GM21717 (cell line): ENCODE results near the gene UPK1A.
"Not testable (repeated sequence)": the region's sequence is repeated elsewhere in the genome, so short reads cannot be mapped to it uniquely, and the experiment has no call there.

Experiments used
- ATAC-seq: cut with Tn5 transposase; IDR thresholded peaks from one replicate; pipeline ENCODE4 v1.9.1; 2021; ENCODE audit warnings: mild to moderate bottlenecking, moderate library complexity; ENCODE audit not compliant: unreplicated experiment

UPK1A gene

DNA sequence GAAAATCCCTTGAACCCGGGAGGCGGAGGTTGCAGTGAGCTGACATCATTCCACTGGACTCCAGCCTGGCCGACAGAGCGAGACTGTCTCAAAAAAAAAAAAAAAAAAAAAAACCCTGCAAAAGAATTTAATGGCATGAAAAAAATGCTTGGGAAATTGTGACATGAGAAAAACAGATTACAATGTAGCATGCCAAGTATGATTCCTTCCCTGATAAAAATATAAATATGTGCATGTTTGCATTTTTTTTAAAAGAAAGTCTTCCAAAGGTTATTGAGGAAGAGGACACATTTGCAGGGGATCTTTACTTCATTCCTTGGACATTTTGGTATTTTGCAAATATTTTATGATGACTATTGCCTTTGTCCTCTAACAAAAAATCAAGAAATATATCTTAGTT is 23.5 kb downstream of the UPK1A start:
- ATAC-seq: no peak

DNA sequence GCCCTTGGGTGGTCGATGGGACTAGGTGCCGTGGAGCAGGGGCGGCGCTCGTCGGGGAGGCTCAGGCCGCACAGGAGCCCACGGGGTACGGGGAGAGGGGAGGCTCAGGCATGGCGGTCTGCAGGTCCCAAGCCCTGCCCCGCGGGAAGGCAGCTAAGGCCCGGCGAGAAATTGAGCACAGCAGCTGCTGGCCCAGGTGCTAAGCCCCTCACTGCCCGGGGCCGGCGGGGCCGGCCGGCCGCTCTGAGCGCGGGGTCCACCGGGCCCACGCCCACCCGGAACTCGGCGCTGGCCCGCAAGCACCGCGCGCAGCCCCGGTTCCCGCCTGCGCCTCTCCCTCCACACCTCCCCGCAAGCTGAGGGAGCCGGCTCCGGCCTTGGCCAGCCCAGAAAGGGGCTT is 24.8 kb downstream of the UPK1A start:
- ATAC-seq: not testable (repeated sequence)

DNA sequence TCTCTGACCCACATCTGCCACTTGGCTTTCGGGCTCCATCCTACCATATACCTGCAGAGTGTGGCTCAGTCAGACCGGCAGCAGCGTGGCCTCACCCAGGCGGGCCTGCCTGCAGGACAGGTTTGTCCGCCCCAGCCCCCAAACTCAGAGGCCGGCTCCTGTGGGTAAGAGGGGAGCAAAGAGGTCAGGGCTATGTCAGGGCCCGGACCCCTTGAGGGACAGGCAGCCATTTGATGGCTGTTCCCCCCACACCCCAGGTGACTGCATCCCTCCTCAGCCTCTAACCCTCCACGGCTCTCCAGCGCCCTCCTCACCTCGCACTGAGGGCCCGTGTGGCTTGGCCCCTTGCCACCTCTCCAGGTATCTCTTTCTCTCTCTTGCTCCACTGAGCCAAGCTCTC is 25.7 kb downstream of the UPK1A start:
- no peak for ATAC-seq

DNA sequence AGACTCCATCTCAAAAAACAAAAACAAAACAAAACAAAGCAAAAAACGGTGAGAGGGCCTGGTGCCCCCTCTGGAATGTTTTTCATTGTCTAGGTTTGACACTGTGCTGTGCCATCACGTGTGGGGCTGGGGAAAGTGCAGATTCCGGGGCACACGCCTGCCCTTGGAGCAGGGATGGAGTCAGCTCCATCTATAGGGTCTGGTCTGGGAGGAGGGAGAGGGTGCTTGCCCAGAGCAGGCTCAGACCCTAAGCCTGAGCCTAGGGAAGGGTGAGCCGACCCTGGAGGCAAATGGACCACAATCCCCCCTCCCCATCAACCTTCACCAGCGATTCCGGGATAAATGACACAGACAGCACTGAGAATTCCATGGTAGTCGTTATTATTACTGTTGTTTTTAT is 27.1 kb downstream of the UPK1A start:
- no peak for ATAC-seq

DNA sequence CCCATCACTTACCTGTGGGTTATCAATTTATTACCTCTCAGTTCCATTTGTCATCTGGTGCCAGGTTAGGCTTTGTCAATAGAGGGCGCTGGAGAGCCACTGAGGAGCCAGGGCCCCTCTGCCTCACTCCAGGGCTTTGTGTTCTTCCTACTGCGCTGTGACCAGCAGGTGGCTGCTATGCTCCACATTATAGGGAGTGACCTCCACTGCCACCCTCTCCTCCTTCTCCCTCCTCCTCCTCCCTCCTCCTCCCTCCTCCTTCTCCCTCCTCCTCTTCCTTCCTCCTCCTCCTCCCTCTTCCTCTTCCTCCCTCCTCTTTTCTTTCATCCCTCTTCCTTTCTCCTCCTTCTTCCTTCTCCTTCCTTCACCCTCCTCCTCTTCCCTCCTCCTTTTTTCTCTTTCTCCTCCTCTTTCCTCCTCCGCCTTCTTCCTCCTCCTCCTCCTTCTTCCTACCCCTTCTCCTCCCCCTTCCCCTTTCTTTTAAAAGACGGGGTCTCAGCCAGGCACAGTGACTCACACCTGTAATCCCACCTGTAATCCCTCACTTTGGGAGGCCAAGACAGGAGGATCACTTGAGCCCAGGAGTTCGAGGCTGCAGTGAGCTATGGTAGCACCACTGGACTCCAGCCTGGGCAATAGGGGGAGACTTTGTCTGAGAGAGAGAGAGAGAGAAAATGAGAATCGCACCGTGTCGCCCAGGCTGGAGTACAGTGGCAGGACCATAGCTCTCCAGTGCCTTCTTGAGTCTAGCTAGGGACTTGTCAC is 27.7 kb downstream of the UPK1A start:
- peak; percentile 61 for ATAC-seq

DNA sequence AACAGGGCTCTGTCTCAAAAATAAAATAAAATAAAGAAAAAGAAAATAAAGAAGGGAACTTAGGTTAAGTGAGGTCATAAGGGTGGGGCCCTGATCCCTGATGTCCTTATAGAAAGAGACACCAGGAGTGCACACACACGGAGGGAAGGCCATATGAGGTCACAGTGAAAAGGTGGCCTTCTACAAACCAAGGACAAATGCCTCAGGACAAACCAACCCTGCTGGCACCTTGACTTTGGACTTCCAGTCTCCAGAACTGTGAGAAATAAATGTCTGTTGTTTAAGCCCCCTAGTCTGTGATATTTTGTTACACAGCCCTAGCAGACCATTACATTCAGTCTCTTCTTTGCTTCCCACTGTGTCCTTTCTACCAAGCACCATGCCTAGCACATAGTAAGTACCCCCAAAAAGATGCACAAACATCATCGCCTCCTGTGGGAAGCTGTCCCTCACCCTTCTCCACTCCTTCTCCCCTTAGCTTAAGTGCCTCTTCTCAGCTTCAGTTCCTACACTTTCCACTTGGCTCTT is 29.6 kb downstream of the UPK1A start:
- no peak for ATAC-seq

DNA sequence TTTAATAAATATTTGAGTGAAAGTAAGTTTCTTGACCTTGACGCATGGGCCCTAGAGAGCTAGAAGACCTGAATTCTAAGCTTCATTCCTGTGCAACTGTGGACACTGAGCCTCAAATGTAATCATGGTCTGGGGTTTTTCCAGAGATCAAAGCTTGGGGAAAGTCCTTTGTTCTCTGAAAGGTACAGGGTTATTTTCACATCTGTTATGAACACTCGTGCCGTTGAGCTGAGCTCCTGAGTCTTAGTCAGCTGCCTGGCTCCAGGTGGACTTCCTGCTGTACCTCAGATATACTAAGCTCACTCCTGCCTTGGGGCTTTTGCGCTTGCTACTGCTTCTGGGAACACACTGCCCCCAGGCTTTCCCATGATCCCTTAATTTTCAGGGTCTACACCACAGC is 30.5 kb downstream of the UPK1A start:
- ATAC-seq: no peak

DNA sequence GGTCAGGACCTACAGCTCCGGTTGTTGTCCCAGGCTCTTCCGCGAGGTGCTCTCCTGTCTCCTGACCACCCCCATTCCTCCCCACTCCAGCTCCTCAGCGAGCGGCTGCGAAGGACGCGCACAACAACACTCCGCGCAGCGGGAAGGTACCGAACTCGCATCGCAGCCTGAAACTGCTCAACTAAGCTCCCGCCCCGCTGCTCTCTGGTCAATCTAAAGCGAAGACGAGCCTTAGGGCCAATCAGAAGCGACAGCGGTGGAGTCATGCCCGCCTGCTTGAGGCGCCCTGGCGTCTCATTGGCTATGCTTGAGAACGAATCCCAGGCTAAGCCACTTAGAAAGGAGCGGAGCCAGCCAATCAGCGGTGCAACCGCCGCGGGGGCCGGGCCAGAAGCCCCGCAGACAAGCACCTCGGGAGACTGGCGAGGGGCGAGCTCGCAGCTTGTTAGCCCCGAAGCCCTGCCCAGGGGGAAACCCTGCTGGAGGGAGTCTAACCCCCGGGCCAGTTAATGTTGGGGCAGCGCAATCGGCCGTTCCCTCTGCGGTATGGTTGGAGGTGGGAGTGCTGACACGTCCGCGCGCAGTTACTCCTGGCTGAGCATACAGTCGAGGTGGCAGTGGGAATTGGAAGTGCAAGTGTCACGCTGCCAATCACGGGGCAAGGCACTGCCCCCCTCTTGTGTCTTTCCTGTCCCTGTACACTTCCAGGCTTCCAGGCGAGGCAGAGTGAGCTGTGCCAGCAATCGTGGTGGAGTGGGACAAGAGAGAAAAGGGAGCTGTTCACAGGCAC is 36.1 kb downstream of the UPK1A start:
- ATAC-seq: peak; percentile 84

DNA sequence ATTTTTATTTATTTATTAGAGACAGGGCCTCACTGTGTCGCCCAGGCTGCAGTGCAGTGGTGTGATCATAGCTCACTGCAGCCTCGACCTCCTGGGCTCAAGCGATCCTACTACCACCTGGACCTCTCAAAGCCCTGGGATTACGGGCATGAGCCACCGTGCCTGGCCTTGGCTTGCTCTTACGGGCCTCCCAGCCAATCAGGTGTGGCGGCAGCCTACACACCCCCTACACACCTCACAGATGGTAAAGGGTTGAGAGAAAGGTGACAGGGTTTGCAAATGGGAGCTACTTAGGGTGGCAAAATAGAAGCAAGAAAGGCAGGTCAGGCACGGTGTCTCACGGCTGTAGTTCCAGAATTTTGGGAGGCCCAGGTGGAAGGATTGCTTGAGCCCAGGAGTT is 37.0 kb downstream of the UPK1A start:
- no peak for ATAC-seq

DNA sequence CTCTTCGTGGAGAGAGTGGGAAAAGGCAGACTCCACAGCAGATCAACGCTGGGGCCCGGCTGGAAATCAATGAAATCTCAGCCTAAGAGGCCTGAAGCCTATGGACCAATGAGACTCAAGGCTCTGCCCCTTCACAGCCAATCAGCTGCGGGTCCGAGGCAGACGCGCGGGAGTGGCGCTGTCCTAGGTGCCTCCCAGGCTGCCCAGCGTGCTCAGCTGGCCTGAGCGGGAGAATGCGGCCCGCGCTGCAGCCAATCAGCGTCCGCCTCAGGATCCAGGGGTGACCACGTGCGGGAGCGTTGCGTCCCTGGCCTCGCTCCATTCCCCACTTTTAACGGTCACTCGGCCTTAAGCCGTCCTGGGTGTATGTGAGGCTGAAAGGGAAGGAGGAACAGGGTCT is 37.9 kb downstream of the UPK1A start, which contains the start of gene ZBTB32:
TSS of gene ZBTB32 (plus strand) at position 341 of the 400 bp plus-strand sequence. CDS start 10,069 bp downstream, outside the sequence.
- no peak for ATAC-seq

DNA sequence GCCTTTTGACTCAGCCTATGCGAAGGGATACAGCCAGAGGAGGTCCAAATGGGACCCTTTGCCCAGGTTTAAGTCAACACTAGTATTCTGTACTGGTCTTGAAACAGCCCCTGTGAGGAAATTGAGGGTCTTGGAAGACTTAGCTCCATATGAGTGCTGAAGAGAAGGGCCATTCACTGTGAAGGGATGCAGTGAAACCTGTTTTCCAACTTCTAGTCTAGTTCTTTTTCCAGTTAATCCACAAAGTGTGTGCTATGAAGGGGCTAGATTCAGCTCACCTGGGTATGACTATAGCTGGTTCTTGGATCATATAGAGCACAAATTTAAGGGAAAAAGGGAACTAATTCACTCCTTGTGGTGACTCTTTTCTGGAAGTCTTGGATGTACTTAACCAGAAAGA is 42.1 kb downstream of the UPK1A start:
- no peak for ATAC-seq

DNA sequence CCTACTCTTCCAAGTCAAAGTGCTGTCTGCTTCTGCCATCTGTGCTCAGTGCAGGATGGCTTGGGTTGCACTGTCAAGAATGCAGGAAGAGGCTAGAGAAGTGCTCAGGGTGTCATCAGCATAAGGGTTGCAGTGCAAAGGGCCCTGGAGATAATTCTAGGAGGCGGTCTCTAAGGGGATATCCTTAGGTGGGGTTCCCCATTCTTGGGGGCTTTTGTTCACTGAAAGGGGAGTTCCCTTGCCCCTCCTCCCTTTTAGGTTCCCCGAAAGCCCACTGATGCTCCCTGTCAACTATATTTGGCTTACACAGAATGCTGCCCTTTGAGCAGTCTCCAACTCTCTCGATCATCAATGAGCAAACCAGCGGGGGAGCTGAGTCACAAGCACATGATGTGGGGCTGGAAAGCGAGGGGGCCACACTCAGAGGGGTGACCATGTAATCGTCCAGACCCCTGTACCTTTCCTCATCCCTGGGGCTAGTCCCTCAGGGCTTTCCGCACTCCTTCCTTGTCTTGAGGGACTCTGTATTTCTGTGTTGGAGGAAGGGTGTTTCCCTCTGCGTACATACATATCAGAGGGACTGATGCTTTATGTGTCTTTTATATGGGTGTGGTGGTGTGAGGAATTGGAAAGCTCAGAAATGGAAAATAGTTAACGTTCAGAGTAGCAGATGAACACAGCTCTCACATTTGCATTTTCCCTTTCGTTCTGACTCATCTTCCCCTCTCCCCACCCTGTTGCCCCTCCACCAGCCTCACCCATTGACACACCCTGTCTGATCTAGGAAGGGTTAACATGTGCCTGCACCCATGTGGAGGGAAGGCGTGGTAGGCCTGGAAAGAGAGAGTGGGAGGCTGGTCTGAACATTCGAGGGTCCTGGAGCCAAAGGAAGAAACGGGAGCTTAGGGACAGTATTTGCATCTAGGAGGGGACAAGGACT is 44.7 kb downstream of the UPK1A start:
- ATAC-seq: peak; percentile 28

DNA sequence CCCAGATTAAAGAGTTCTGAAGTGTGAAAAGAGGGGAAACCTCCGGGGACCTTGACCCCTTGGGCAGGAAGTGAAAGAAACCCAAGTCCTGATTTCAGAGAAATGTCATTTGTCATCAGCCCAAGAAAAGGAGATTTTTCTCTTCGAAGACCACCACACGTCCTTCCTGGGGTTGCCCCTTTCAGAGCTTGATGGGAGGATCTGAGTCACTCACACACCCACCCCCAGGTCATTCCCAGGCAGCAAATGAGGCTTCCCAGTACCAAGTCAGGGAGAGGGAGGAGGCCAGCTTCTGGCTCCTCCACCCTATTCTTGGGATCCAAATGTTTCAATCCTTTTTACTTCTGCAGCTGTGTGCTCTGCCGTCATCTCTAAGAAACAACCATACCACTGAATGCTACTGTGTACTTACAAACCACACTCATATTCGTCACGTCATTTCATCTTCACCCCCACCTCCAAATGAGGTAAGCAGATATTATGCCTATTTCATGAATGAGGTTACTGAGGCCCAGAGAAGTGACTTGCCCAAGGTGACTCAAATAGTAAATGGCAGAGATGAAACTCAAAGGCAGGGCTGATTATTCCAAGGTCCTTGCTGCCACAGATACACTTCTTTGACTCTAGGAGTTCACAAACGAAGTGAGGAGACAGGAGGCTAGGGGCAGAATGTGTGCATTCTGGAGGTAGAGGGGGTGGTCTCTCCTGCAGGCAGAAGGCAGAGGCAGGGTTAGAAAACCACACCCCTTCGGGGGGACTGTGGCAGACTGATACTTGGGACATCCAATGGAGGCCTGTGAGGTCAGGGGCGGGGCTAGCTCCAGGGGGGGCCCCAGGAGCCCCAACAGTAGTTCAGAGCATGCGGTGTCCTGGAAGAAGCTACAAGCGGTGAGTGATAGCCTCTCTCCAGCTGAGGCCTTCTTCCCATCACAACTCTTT is 46.5 kb downstream of the UPK1A start:
- ATAC-seq: no peak

DNA sequence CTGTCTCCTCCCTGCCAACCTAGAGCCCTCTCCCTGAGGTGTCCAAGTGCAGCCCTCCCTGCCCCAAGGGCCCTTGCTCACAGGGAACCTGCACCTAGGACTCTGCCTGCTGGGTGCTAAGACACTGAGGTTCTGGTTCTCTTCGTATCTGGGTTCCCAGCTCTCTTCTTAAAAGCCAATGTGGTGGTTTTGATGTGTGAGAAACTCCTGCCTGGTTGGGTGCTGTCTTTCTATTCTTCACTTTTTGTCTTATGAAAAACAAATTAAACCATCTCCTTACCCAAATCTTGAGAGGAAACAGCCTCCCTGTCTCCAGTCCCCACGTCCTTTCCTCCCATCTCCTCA is 47.2 kb downstream of the UPK1A start:
- ATAC-seq: no peak

DNA sequence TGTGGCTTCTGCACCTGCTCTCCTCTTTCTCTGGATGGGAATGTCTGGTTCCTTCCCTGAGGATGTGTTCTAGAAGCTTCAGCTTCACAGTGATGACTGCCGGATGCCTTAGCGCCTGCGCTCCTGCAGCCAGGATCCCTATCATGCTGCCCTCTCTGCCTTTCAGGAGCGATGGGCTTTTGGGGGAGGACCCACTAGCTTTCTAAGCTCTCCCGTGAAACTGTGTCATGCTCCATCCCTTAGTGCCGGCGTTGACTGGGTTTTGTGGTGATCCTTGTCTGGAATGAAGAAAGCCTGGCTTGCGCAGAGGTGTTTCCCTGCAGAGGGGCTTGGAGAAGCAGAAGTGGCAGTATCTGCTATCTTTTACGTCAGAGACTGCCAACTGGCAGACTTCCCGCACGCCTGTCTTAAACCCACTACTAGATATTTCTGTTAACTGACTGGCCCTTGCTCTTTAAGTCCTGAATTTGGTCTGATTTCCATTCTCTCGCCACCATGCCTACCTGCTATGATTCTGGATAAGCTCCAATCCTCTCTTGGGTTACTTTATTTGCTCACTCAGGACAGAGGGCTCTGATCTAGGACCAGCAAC is 47.7 kb downstream of the UPK1A start:
- ATAC-seq: no peak

DNA sequence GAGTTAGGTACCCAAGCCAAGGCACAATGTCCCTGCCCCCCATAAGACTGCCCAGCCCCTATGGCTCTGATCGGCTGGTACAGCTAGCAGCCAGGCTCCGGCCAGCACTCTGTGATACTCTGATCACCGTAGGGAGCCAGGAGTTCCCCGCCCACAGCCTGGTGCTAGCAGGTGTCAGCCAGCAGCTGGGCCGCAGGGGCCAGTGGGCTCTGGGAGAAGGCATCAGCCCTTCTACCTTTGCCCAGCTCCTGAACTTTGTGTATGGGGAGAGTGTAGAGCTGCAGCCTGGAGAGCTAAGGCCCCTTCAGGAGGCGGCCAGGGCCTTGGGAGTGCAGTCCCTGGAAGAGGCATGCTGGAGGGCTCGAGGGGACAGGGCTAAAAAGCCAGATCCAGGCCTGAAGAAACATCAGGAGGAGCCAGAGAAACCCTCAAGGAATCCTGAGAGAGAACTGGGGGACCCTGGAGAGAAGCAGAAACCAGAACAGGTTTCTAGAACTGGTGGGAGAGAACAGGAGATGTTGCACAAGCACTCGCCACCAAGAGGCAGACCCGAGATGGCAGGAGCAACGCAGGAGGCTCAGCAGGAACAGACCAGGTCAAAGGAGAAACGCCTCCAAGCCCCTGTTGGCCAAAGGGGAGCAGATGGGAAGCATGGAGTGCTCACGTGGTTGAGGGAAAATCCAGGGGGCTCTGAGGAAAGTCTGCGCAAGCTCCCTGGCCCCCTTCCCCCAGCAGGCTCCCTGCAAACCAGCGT is 48.5 kb downstream of the UPK1A start:
- no peak for ATAC-seq

DNA sequence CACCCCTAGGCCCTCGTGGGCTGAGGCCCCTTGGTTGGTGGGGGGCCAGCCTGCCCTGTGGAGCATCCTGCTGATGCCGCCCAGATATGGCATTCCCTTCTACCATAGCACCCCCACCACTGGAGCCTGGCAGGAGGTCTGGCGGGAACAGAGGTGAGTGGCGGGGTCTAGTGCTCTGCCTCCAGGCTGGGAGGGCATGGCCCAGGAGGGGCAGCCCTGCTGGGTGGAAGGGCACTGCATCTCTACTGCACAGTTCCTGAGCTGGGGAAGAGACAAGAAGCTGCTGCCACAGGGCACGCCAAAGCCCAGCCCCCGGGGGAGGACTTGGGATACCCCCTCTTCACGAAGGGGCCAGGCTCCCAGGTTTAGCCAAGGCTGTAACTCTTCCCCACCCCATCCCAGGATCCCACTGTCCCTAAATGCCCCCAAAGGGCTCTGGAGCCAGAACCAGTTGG is 49.1 kb downstream of the UPK1A start:
- no peak for ATAC-seq

DNA sequence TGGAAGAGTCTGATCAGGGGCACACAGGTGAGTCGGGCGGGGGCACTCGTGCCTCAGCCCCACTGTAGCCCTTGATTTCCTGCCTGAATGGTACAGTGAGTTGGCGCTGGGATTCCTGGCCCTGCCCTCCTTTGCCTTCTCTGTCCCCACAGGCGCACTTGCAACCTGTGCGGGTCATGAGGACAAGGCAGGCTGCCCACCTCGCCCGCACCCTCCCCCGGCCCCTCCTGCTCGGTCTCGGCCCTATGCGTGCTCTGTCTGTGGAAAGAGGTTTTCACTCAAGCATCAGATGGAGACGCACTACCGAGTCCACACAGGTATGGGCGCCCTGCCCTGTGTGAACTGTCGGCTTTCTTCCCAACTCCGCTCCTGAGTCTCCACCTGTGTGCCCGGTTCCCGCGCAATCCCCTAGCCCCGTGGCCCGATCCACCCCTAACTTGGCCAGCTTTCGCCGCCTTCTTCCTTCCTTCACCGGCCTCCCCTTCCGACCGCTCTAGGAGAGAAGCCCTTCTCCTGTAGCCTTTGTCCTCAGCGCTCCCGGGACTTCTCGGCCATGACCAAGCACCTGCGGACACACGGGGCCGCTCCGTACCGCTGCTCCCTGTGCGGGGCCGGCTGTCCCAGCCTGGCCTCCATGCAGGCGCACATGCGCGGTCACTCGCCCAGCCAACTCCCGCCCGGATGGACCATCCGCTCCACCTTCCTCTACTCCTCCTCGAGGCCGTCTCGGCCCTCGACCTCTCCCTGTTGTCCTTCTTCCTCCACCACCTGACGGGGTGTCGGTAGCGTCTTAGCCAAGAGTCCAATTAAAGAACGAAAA is 49.9 kb downstream of the UPK1A start:
- no peak for ATAC-seq
